Hepatocyte (in vitro differentiated cells): ENCODE results near the gene HS1BP3. TPM values are rescaled to one million over a fixed set of nuclear protein-coding genes. Genes with fewer than 3 reads are reported as not detected.

Experiments
- DNase-seq: peaks from one replicate; pipeline ENCODE4 v3.0.0-alpha.2; 2016; ENCODE audit warnings: low spot score
- H2AFZ ChIP-seq: fragments of 200-600 bp; sonication (generic); 2 replicates; pipeline ENCODE4 v1.6.0; 2016; ENCODE audit warnings: antibody characterized with exemption, mild to moderate bottlenecking
- H3K27ac ChIP-seq: fragments of 200-600 bp; sonication (generic); 2 replicates; pipeline ENCODE4 v1.5.1; 2016; ENCODE audit warnings: mild to moderate bottlenecking
- H3K27me3 ChIP-seq: fragments of 200-600 bp; sonication (generic); 2 replicates; pipeline ENCODE4 v1.6.1; 2016
- H3K36me3 ChIP-seq: fragments of 200-600 bp; sonication (generic); replicated peaks from 2 replicates; pipeline ENCODE4 v1.5.1; 2016; ENCODE audit warnings: low read depth; ENCODE audit not compliant: insufficient read depth
- H3K4me1 ChIP-seq: fragments of 200-600 bp; sonication (generic); 2 replicates; pipeline ENCODE4 v1.5.1; 2016; ENCODE audit warnings: mild to moderate bottlenecking, moderate library complexity; ENCODE audit not compliant: insufficient read depth
- H3K4me2 ChIP-seq: fragments of 200-600 bp; sonication (generic); 2 replicates; pipeline ENCODE4 v1.6.0; 2016
- H3K4me3 ChIP-seq: fragments of 200-600 bp; sonication (generic); 2 replicates; pipeline ENCODE4 v1.5.1; 2016; ENCODE audit warnings: mild to moderate bottlenecking
- H3K79me2 ChIP-seq: fragments of 200-600 bp; sonication (generic); 2 replicates; pipeline ENCODE4 v1.6.0; 2017; ENCODE audit warnings: mild to moderate bottlenecking
- H3K9me2 ChIP-seq: fragments of 200-600 bp; sonication (generic); replicated peaks from 2 replicates; pipeline ENCODE4 v1.6.0; 2017; ENCODE audit warnings: mild to moderate bottlenecking; ENCODE audit not compliant: insufficient read depth
- H3K9me3 ChIP-seq: fragments of 200-600 bp; sonication (generic); 2 replicates; pipeline ENCODE4 v1.5.1; 2016; ENCODE audit warnings: low read depth, mild to moderate bottlenecking
- H4K20me1 ChIP-seq: fragments of 200-600 bp; sonication (generic); 2 replicates; pipeline ENCODE4 v1.6.0; 2016; ENCODE audit warnings: mild to moderate bottlenecking; ENCODE audit not compliant: insufficient read depth, poor library complexity, severe bottlenecking
- CTCF ChIP-seq: fragments of 200-600 bp; sonication (generic); IDR thresholded peaks from 2 replicates; pipeline ENCODE4 v1.5.1; 2016; ENCODE audit warnings: antibody characterized with exemption, mild to moderate bottlenecking; ENCODE audit not compliant: poor library complexity
- EZH2 ChIP-seq: fragments of 200-600 bp; sonication (generic); IDR thresholded peaks from 2 replicates; pipeline ENCODE4 v1.6.1; 2016; ENCODE audit warnings: antibody characterized with exemption, mild to moderate bottlenecking, borderline replicate concordance
- EZH2phosphoT487 ChIP-seq: fragments of 200-600 bp; sonication (generic); IDR thresholded peaks from one replicate; pipeline ENCODE4 v1.6.1; 2018; ENCODE audit warnings: antibody characterized with exemption, mild to moderate bottlenecking, low read depth, moderate library complexity; ENCODE audit not compliant: unreplicated experiment, severe bottlenecking
- WGBS: methylation state at CpG from one replicate; pipeline ENCODE4 v1.1.6; 2016; ENCODE audit warnings: low lambda C conversion rate; ENCODE audit errors: missing lambda C conversion rate; 5-methylcytosine and 5-hydroxymethylcytosine counted together
- polyA plus RNA-seq: library from polyadenylated mRNA; unstranded; fragments of >200 nt; fragmentation: Nextera tagmentation; extraction: Ambion mirVana; gene quantifications from 2 replicates; pipeline ENCODE4 v1.2.1, GENCODE V29; 2016
- total RNA-seq: library from RNA; depleted of rRNA; stranded (reverse); fragments of >200 nt; gene quantifications from 2 replicates; pipeline ENCODE4 v1.2.3, GENCODE V29; 2014

Gene HS1BP3
- total and polyA plus RNA-seq, 2 experiments from 2014 or later: 26.8 to 29.6 TPM

GRCh38 chr2:20643060-20643459, 7.8 kb downstream of the HS1BP3 start:
- H4K20me1 ChIP-seq: no peaks in the 10 kb centered on the region
- no peak overlapping the region for H3K4me2 ChIP-seq
- H3K4me3 ChIP-seq: no peak overlapping the region
- no peak for DNase-seq
- H3K9me3 ChIP-seq: no peaks in the 10 kb centered on the region
- WGBS: 96% methylated on average over 7 of the region's 7 CpGs
- H3K36me3 ChIP-seq: no peaks in the 10 kb centered on the region
- no peaks in the 10 kb centered on the region for H3K4me1 ChIP-seq
- TF ChIP-seq EZH2 (no peak), EZH2phosphoT487 (no peak)
- no peak overlapping the region for H3K27ac ChIP-seq
- H3K27me3 ChIP-seq: no peaks in the 10 kb centered on the region
- no peaks in the 10 kb centered on the region for H3K9me2 ChIP-seq
- H3K79me2 ChIP-seq: peaks cover 5% of the 10 kb centered on the region
- no peak overlapping the region for H2AFZ ChIP-seq

- Histone ChIP-seq H2AFZ (no peak overlapping the region), H3K27ac (no peak overlapping the region), H4K20me1 (no peaks in the 10 kb centered on the region), H3K36me3 (no peaks in the 10 kb centered on the region), H3K4me3 (no peak overlapping the region), H3K79me2 (peaks cover 2% of the 10 kb centered on the region), H3K4me2 (no peak overlapping the region), H3K27me3 (no peaks in the 10 kb centered on the region), H3K4me1 (no peaks in the 10 kb centered on the region), H3K9me3 (no peaks in the 10 kb centered on the region), H3K9me2 (no peaks in the 10 kb centered on the region)
- 46% methylated on average over 26 of the region's 26 CpGs for WGBS
- TF ChIP-seq CTCF (peak; percentile 92), EZH2phosphoT487 (no peak), EZH2 (no peak)
- DNase-seq: peak; percentile 89
Measured at GRCh38 chr2:20642055-20642971, 8.6 kb downstream of the HS1BP3 start.

- no peaks in the 10 kb centered on the region for H3K79me2 ChIP-seq
- no peak overlapping the region for H3K4me3 ChIP-seq
- TF ChIP-seq EZH2phosphoT487: no peak
- no peak for TF ChIP-seq CTCF
- no peak for TF ChIP-seq EZH2
- H3K9me3 ChIP-seq: no peaks in the 10 kb centered on the region
- 88% methylated on average over 23 of the region's 23 CpGs for WGBS
- no peaks in the 10 kb centered on the region for H4K20me1 ChIP-seq
- no peak for DNase-seq
- H3K27ac ChIP-seq: no peak overlapping the region
- H3K4me1 ChIP-seq: no peaks in the 10 kb centered on the region
- no peak overlapping the region for H3K4me2 ChIP-seq
- H2AFZ ChIP-seq: no peak overlapping the region
- H3K36me3 ChIP-seq: no peaks in the 10 kb centered on the region
- H3K27me3 ChIP-seq: no peaks in the 10 kb centered on the region
- no peaks in the 10 kb centered on the region for H3K9me2 ChIP-seq
Measured at GRCh38 chr2:20641123-20641985, 9.5 kb downstream of the HS1BP3 start.
